Fibroblast of skin of left biceps (primary cell): ENCODE results near the gene SMPD4.
"Not testable (repeated sequence)": the region's sequence is repeated elsewhere in the genome, so short reads cannot be mapped to it uniquely, and the experiment has no call there.

Experiments
- DNase-seq, 2 experiments: peaks; one replicate each; pipeline ENCODE4 v3.0.0-alpha.2; 2013; ENCODE audit warnings: low read depth in 2 of 2

SMPD4 gene

GRCh38 chr2:130141645-130142370, 39.6 kb downstream of the SMPD4 start:
- DNase-seq = not testable (repeated sequence)

GRCh38 chr2:130141002-130141401, 40.4 kb downstream of the SMPD4 start:
- DNase-seq = not testable (repeated sequence)

GRCh38 chr2:130140516-130140915, 40.9 kb downstream of the SMPD4 start:
- not testable (repeated sequence) for DNase-seq

- not testable (repeated sequence) for DNase-seq
Measured at GRCh38 chr2:130139331-130140280, 41.8 kb downstream of the SMPD4 start.

- not testable (repeated sequence) for DNase-seq
Measured at GRCh38 chr2:130138841-130139251, 42.6 kb downstream of the SMPD4 start.

GRCh38 chr2:130138326-130138725, 43.1 kb downstream of the SMPD4 start:
- DNase-seq = not testable (repeated sequence)

GRCh38 chr2:130137118-130137517, 44.3 kb downstream of the SMPD4 start:
- not testable (repeated sequence) for DNase-seq

- DNase-seq = not testable (repeated sequence)
Measured at GRCh38 chr2:130136546-130136945, 44.9 kb downstream of the SMPD4 start.

- no peak for DNase-seq
Measured at GRCh38 chr2:130135692-130136541, 45.5 kb downstream of the SMPD4 start.

GRCh38 chr2:130129120-130129829, 52.1 kb downstream of the SMPD4 start, which contains the start of gene POTEF:
POTEF (minus strand) TSS chr2:130129222; CDS start chr2:130120515, 8,707 bp downstream.
- DNase-seq = not testable (repeated sequence)

GRCh38 chr2:130128464-130128863, 52.9 kb downstream of the SMPD4 start:
- DNase-seq = not testable (repeated sequence)

GRCh38 chr2:130127726-130128125, 53.7 kb downstream of the SMPD4 start:
- DNase-seq = not testable (repeated sequence)

GRCh38 chr2:130120924-130121323, 60.5 kb downstream of the SMPD4 start:
- DNase-seq = not testable (repeated sequence)

- DNase-seq = not testable (repeated sequence)
Measured at GRCh38 chr2:130102597-130103363, 78.6 kb downstream of the SMPD4 start.
